Colonic mucosa (tissue), 4 donors: ENCODE measurements around the gene DCBLD1. TPM values are rescaled to one million over a fixed set of nuclear protein-coding genes. Genes with fewer than 3 reads are reported as not detected.
"Not testable (repeated sequence)": the region's sequence is repeated elsewhere in the genome, so short reads cannot be mapped to it uniquely, and the experiment has no call there.

Experiments
- DNase-seq: peaks from one replicate; pipeline ENCODE4 v3.0.0-alpha.2; 2020
- H3K27ac ChIP-seq: fragments of 200-600 bp; one replicate; pipeline ENCODE4 v1.8.0; 2021
- H3K27me3 ChIP-seq: fragments of 200-600 bp; one replicate; pipeline ENCODE4 v1.8.0; 2021
- H3K36me3 ChIP-seq: fragments of 200-600 bp; one replicate; pipeline ENCODE4 v1.8.0; 2021
- H3K4me1 ChIP-seq: fragments of 200-600 bp; one replicate; pipeline ENCODE4 v1.8.0; 2021; ENCODE audit warnings: mild to moderate bottlenecking
- H3K4me3 ChIP-seq: fragments of 200-600 bp; one replicate; pipeline ENCODE4 v1.8.0; 2021
- H3K9ac ChIP-seq, 2 donors: one replicate each; pipeline ENCODE4 v1.7.0; 2013; ENCODE audit warnings: control low read depth in 2 of 2, low read depth in 2 of 2, low read length in 2 of 2
- H3K9me3 ChIP-seq: fragments of 200-600 bp; one replicate; pipeline ENCODE4 v1.8.0; 2021
- CTCF ChIP-seq: fragments of 200-600 bp; IDR thresholded peaks from one replicate; pipeline ENCODE4 v1.8.0; 2022; ENCODE audit warnings: antibody characterized with exemption, mild to moderate bottlenecking
- intact Hi-C: fragments of 100-400 bp; cut with DNase I; formaldehyde crosslinking; loops from one replicate; pipeline ENCODE4 v1.14.1; 2022
- total RNA-seq, 2 donors: library from RNA; stranded (reverse); fragmentation: NEBNext Ultra II Directional in 1 of 2; extraction: Animal tissue kit (Norgen Biotek cat#: 25700) in 1 of 2; gene quantifications; one replicate each; pipeline ENCODE4 v1.2.1, GENCODE V29; 2021
- donor health status: healthy.
- donor health status: DM: no; HTN: no; CAD: no.
- donor health status: DM: no; HTN: no; CAD: no.

DCBLD1 gene
- total RNA-seq, 2 donors from 2014 or later: 16.3 to 17.2 TPM

GRCh38 chr6:117465691-117466090 is 16.8 kb upstream of the DCBLD1 start:
- Histone ChIP-seq H3K4me1 (no peaks in the 10 kb centered on the region), H3K27ac (no peak overlapping the region), H3K9ac (no peak overlapping the region), H3K9me3 (no peaks in the 10 kb centered on the region), H3K27me3 (no peaks in the 10 kb centered on the region), H3K4me3 (no peak overlapping the region), H3K36me3 (no peaks in the 10 kb centered on the region)
- intact Hi-C loops: no loop called here
- no peak for TF ChIP-seq CTCF
- DNase-seq: no peak

DNA sequence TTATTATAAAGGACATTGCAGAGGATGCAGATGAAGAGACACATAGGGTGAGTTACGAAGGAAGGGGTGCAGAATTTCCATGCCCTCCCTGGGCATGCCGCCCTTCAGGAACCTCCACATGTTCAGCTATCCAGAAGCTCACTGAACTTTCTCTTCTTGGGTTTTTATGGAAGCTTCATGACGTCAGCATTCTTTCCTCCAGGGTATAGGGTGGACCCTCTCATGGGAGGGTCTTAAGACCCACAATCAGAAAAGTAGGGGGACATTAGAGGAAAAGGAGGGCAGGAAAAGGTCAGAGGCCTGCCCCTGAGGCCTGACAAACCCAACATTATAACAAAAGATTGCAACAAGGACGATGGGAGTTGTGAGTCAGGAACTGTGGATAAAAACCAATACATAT is 14.6 kb upstream of the DCBLD1 start:
- intact Hi-C loops: no loop called here
- no peak overlapping the region for H3K27ac ChIP-seq
- H3K36me3 ChIP-seq: no peaks in the 10 kb centered on the region
- H3K4me3 ChIP-seq: no peak overlapping the region
- H3K9me3 ChIP-seq: no peaks in the 10 kb centered on the region
- DNase-seq: no peak
- H3K27me3 ChIP-seq: no peaks in the 10 kb centered on the region
- no peaks in the 10 kb centered on the region for H3K4me1 ChIP-seq
- no peak overlapping the region for H3K9ac ChIP-seq
- no peak for TF ChIP-seq CTCF

- H3K36me3 ChIP-seq, H3K9me3 ChIP-seq, H3K4me1 ChIP-seq, H3K4me3 ChIP-seq, H3K27me3 ChIP-seq, H3K27ac ChIP-seq, intact Hi-C loops, DNase-seq, H3K9ac ChIP-seq: not testable (repeated sequence)
Observed at GRCh38 chr6:117468527-117468926, 13.9 kb upstream of the DCBLD1 start.

- no peak for TF ChIP-seq CTCF
- Histone ChIP-seq H3K36me3 (no peaks in the 10 kb centered on the region), H3K9me3 (no peaks in the 10 kb centered on the region), H3K9ac (no peak overlapping the region), H3K4me1 (no peaks in the 10 kb centered on the region), H3K4me3 (no peak overlapping the region), H3K27ac (no peak overlapping the region), H3K27me3 (no peaks in the 10 kb centered on the region)
- no peak for DNase-seq
- intact Hi-C loops: no loop called here
Observed at GRCh38 chr6:117469356-117469755, 13.1 kb upstream of the DCBLD1 start.

DNA sequence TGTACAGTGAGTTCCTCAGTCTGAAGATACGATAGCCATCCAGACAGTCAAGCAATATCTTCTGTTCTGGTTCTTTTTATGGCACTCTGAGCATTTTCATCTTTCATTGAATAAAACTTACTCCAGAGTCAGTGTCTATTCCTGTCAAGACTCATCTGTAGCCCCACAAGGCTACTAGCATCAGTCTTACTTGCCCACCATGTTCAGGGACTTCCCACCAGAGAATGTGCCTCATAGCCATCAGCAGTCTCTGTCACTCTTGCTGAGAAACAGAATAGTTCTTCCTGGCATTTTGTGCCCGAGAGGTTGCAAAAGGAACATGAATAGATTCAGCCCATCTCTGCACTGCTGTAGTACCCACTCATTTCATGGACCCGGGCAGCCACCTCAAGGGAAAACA is 12.7 kb upstream of the DCBLD1 start:
- Histone ChIP-seq H3K36me3 (no peaks in the 10 kb centered on the region), H3K4me3 (no peak overlapping the region), H3K27ac (no peak overlapping the region), H3K27me3 (no peaks in the 10 kb centered on the region), H3K4me1 (no peaks in the 10 kb centered on the region), H3K9me3 (no peaks in the 10 kb centered on the region), H3K9ac (no peak overlapping the region)
- DNase-seq: no peak
- no peak for TF ChIP-seq CTCF
- intact Hi-C loops: no loop called here

- Histone ChIP-seq H3K27me3 (no peaks in the 10 kb centered on the region), H3K4me3 (no peak overlapping the region), H3K27ac (no peak overlapping the region), H3K9me3 (no peaks in the 10 kb centered on the region), H3K9ac (no peak overlapping the region), H3K4me1 (no peaks in the 10 kb centered on the region), H3K36me3 (no peaks in the 10 kb centered on the region)
- intact Hi-C loops: no loop called here
- DNase-seq: no peak
- TF ChIP-seq CTCF: no peak
Observed at GRCh38 chr6:117472667-117473066, 9.8 kb upstream of the DCBLD1 start.
